ENCODE measurements around the gene SSRP1.

- TF ChIP-seq EZH2 (IDR thresholded peaks at IDR 0.05): no peak
- TF ChIP-seq POLR2AphosphoS5 (IDR thresholded peaks at IDR 0.05; ENCODE audit: borderline replicate concordance, low read depth, low read length): no peak
These were observed 22.5 kb downstream of the SSRP1 start for GRCh38 chr11:57313071-57313787.

Measured in SK-N-MC (cell line).